H1 (cell line): ENCODE results near the gene CCDC12. TPM values are rescaled to one million over a fixed set of nuclear protein-coding genes. Genes with fewer than 3 reads are reported as not detected.

Experiments used
- CTCF ChIA-PET: fragments of 300-600 bp; sonication (Branson Sonifier 250); formaldehyde crosslinking; loops from one replicate; lab custom pipeline; 2021; ENCODE audit not compliant: partially characterized antibody; lab: Charles Lee
- POLR2A ChIA-PET: fragments of 300-600 bp; sonication (Branson Sonifier 250); formaldehyde crosslinking; loops from one replicate; lab custom pipeline; 2021; ENCODE audit warnings: inconsistent platforms; ENCODE audit not compliant: partially characterized antibody; lab: Charles Lee
- DNase-seq, 2 experiments: peaks; one replicate each; pipeline versions ENCODE4 v3.0.0 to v3.0.0-alpha.2; 2010 to 2022; ENCODE audit warnings: low spot score in 2 of 2, low read depth in 1 of 2, mixed read lengths in 1 of 2
- FAIRE-seq: peaks from 2 replicates; lab custom pipeline; 2011; peaks lifted over from hg19 to GRCh38; lab: Jason Lieb, UNC
- H2AFZ ChIP-seq: 2 replicates; pipeline ENCODE4 v1.8.1; 2012; ENCODE audit warnings: low read length, inconsistent platforms
- H2AK5ac ChIP-seq: 2 replicates; pipeline ENCODE4 v1.6.1; 2013; ENCODE audit warnings: low read depth, low read length
- H2BK120ac ChIP-seq: replicated peaks from 2 replicates; pipeline ENCODE3; 2013; ENCODE audit warnings: low read depth, low read length, inconsistent platforms
- H2BK12ac ChIP-seq: 2 replicates; pipeline ENCODE4 v1.6.1; 2013; ENCODE audit warnings: low read depth, low read length
- H2BK15ac ChIP-seq: 2 replicates; pipeline ENCODE4 v1.6.1; 2013; ENCODE audit warnings: low read length
- H2BK20ac ChIP-seq: 2 replicates; pipeline ENCODE4 v1.6.1; 2013; ENCODE audit warnings: low read length
- H2BK5ac ChIP-seq: 2 replicates; pipeline ENCODE4 v1.6.1; 2013; ENCODE audit warnings: low read depth, low read length
- H3K14ac ChIP-seq: 2 replicates; pipeline ENCODE4 v1.6.1; 2013; ENCODE audit warnings: inconsistent platforms; ENCODE audit not compliant: insufficient read length
- H3K18ac ChIP-seq: 2 replicates; pipeline ENCODE4 v1.6.1; 2013; ENCODE audit warnings: low read length; ENCODE audit errors: extremely low read depth
- H3K23ac ChIP-seq: 2 replicates; pipeline ENCODE4 v1.6.1; 2013; ENCODE audit warnings: inconsistent platforms; ENCODE audit not compliant: insufficient read length
- H3K23me2 ChIP-seq: 2 replicates; pipeline ENCODE4 v1.6.1; 2013; ENCODE audit warnings: low read depth, low read length
- H3K27ac ChIP-seq: 2 replicates; pipeline ENCODE4 v1.6.1; 2011; ENCODE audit warnings: low read depth, low read length, inconsistent platforms
- H3K27me3 ChIP-seq, 4 experiments: replicated peaks in 1 of 4; 1 replicate in 1 of 4; 2 replicates in 3 of 4; pipeline versions ENCODE4 v1.6.1 to v1.8.1; 2011 to 2013; ENCODE audit warnings: low read length in 3 of 4, mild to moderate bottlenecking in 3 of 4, inconsistent platforms in 2 of 4, mixed read lengths in 2 of 4, moderate library complexity in 1 of 4; ENCODE audit not compliant: control insufficient read depth in 3 of 4, insufficient read depth in 3 of 4; ENCODE audit errors: extremely low read depth in 1 of 4
- H3K36me3 ChIP-seq, 4 experiments: 2 replicates each; pipeline versions ENCODE4 v1.6.1 to v1.8.1; 2011 to 2013; ENCODE audit warnings: mild to moderate bottlenecking in 4 of 4, low read length in 3 of 4, moderate library complexity in 2 of 4, control low read depth in 1 of 4, inconsistent platforms in 1 of 4; ENCODE audit not compliant: insufficient read depth in 4 of 4, control insufficient read depth in 2 of 4
- H3K4ac ChIP-seq: replicated peaks from 2 replicates; pipeline ENCODE3; 2013; ENCODE audit warnings: low read length, low read depth, mixed read lengths, inconsistent platforms; ENCODE audit not compliant: insufficient read length
- H3K4me1 ChIP-seq, 4 experiments: replicated peaks in 1 of 4; 1 replicate in 1 of 4; 2 replicates in 3 of 4; pipeline versions ENCODE4 v1.6.1 to v1.8.1; 2011 to 2013; ENCODE audit warnings: low read length in 3 of 4, inconsistent platforms in 2 of 4, mixed read lengths in 1 of 4; ENCODE audit not compliant: insufficient read depth in 4 of 4, control insufficient read depth in 3 of 4
- H3K4me2 ChIP-seq, 2 experiments: 2 replicates each; pipeline versions ENCODE4 v1.6.1 to v1.8.1; 2011 to 2013; ENCODE audit warnings: low read depth in 2 of 2, low read length in 2 of 2, control low read depth in 1 of 2, inconsistent platforms in 1 of 2, mild to moderate bottlenecking in 1 of 2; ENCODE audit not compliant: insufficient read depth in 1 of 2
- H3K4me3 ChIP-seq, 4 experiments: fragments of 200-600, 300-600 bp in 1 of 4; sonication (generic), shearing (Covaris generic), sonication (Bioruptor Twin) in 1 of 4; 2 replicates each; pipeline versions ENCODE4 v1.5.1 to v1.8.1; 2011 to 2016; ENCODE audit warnings: low read length in 4 of 4, low read depth in 3 of 4, control low read depth in 2 of 4, inconsistent platforms in 2 of 4, mild to moderate bottlenecking in 2 of 4, mixed read lengths in 1 of 4, moderate library complexity in 1 of 4; ENCODE audit not compliant: insufficient read depth in 2 of 4; ENCODE audit errors: extremely low read depth in 1 of 4
- H3K56ac ChIP-seq: replicated peaks from 2 replicates; pipeline ENCODE3; 2013; ENCODE audit warnings: low read depth, mild to moderate bottlenecking, mixed read lengths, low read length, inconsistent platforms; ENCODE audit not compliant: insufficient read length
- H3K79me1 ChIP-seq: 2 replicates; pipeline ENCODE4 v1.6.1; 2013; ENCODE audit warnings: low read depth, low read length, control low read depth
- H3K79me2 ChIP-seq, 2 experiments: 2 replicates each; pipeline versions ENCODE4 v1.6.1 to v1.8.1; 2012 to 2013; ENCODE audit warnings: low read length in 2 of 2, mild to moderate bottlenecking in 2 of 2, inconsistent platforms in 1 of 2; ENCODE audit not compliant: insufficient read depth in 2 of 2, control insufficient read depth in 1 of 2
- H3K9ac ChIP-seq, 4 experiments: replicated peaks in 1 of 4; 1 replicate in 1 of 4; 2 replicates in 3 of 4; pipeline versions ENCODE4 v1.6.1 to v1.8.1; 2011 to 2013; ENCODE audit warnings: low read depth in 3 of 4, low read length in 3 of 4, control low read depth in 2 of 4, mild to moderate bottlenecking in 2 of 4, moderate library complexity in 2 of 4, inconsistent platforms in 1 of 4; ENCODE audit errors: extremely low read depth in 1 of 4
- H3K9me3 ChIP-seq, 2 experiments: 2 replicates each; pipeline versions ENCODE4 v1.6.1 to v1.8.1; 2012 to 2013; ENCODE audit warnings: mild to moderate bottlenecking in 2 of 2, moderate library complexity in 2 of 2, control low read depth in 1 of 2, inconsistent platforms in 1 of 2, low read depth in 1 of 2, low read length in 1 of 2, mixed read lengths in 1 of 2; ENCODE audit not compliant: insufficient read depth in 2 of 2
- H4K20me1 ChIP-seq, 2 experiments: replicated peaks in 1 of 2; 2 replicates each; pipeline versions ENCODE3 to v1.8.1; 2011 to 2013; ENCODE audit warnings: inconsistent platforms in 2 of 2, low read length in 2 of 2, mild to moderate bottlenecking in 1 of 2; ENCODE audit not compliant: insufficient read depth in 2 of 2, control insufficient read depth in 1 of 2
- H4K5ac ChIP-seq: 2 replicates; pipeline ENCODE4 v1.6.1; 2013; ENCODE audit warnings: low read length, low read depth, mixed read lengths, inconsistent platforms; ENCODE audit not compliant: insufficient read length
- H4K8ac ChIP-seq: 2 replicates; pipeline ENCODE4 v1.8.0; 2013; ENCODE audit warnings: mild to moderate bottlenecking, moderate library complexity, low read length, inconsistent platforms; ENCODE audit not compliant: insufficient read depth; ENCODE audit errors: extremely low read depth
- H4K91ac ChIP-seq: replicated peaks from 2 replicates; pipeline ENCODE3; 2013; ENCODE audit warnings: low read length, mixed read lengths, inconsistent platforms; ENCODE audit not compliant: insufficient read length
- CHD2 ChIP-seq: IDR thresholded peaks from 2 replicates; pipeline ENCODE4 v1.6.1; 2012; ENCODE audit warnings: low read length, improper control_type of control experiment
- EP300 ChIP-seq, 2 experiments: IDR thresholded peaks; 1 replicate in 1 of 2; 2 replicates in 1 of 2; pipeline ENCODE4 v1.6.1; 2011 to 2012; ENCODE audit warnings: low read depth in 2 of 2, low read length in 2 of 2, mild to moderate bottlenecking in 2 of 2, borderline replicate concordance in 1 of 2, inconsistent platforms in 1 of 2, moderate library complexity in 1 of 2
- JUN ChIP-seq: IDR thresholded peaks from 2 replicates; pipeline ENCODE4 v1.6.1; 2011; ENCODE audit warnings: low read depth, mild to moderate bottlenecking, improper control_type of control experiment, low read length
- JUND ChIP-seq: IDR thresholded peaks from 2 replicates; pipeline ENCODE4 v1.6.1; 2011; ENCODE audit warnings: mild to moderate bottlenecking, improper control_type of control experiment, low read length
- KDM4A ChIP-seq: IDR thresholded peaks from one replicate; pipeline ENCODE4 v1.7.1; 2012; ENCODE audit warnings: low read depth, mild to moderate bottlenecking, moderate library complexity, low read length, inconsistent platforms; ENCODE audit not compliant: severe bottlenecking
- KDM5A ChIP-seq: fragments of 200-600 bp; IDR thresholded peaks from 2 replicates; pipeline ENCODE4 v1.7.1; 2012; ENCODE audit warnings: mild to moderate bottlenecking, low read length, inconsistent platforms, mixed read lengths
- RAD21 ChIP-seq, 2 experiments: IDR thresholded peaks in 1 of 2; conservative IDR thresholded peaks in 1 of 2; 2 replicates each; pipeline ENCODE4 v1.6.1; 2011; ENCODE audit warnings: low read depth in 2 of 2, low read length in 2 of 2, improper control_type of control experiment in 1 of 2, inconsistent platforms in 1 of 2, mild to moderate bottlenecking in 1 of 2, moderate library complexity in 1 of 2
- SIN3A ChIP-seq, 2 experiments: IDR thresholded peaks in 1 of 2; conservative IDR thresholded peaks in 1 of 2; 2 replicates each; pipeline ENCODE4 v1.6.1; 2011 to 2012; ENCODE audit warnings: low read length in 2 of 2, improper control_type of control experiment in 1 of 2, low read depth in 1 of 2, mild to moderate bottlenecking in 1 of 2
- SP1 ChIP-seq: IDR thresholded peaks from 2 replicates; pipeline ENCODE4 v1.6.1; 2011; ENCODE audit warnings: low read depth, low read length
- SP2 ChIP-seq: IDR thresholded peaks from 2 replicates; pipeline ENCODE4 v1.6.1; 2012; ENCODE audit warnings: mild to moderate bottlenecking, low read length, inconsistent platforms
- TAF7 ChIP-seq: optimal IDR thresholded peaks from 2 replicates; pipeline ENCODE3; 2011; ENCODE audit warnings: low read depth, mild to moderate bottlenecking, inconsistent platforms, low read length, moderate library complexity, borderline replicate concordance
- TEAD4 ChIP-seq: IDR thresholded peaks from 2 replicates; pipeline ENCODE4 v1.6.1; 2012; ENCODE audit warnings: low read depth, low read length, inconsistent platforms, mixed read lengths
- WGBS, 2 experiments: shearing (Covaris generic) in 1 of 2; methylation state at CpG; one replicate each; pipeline versions ENCODE4 v1.1.6 to v1.1.7; 2013 to 2015; ENCODE audit warnings: low lambda C conversion rate in 2 of 2, mixed read lengths in 2 of 2, inconsistent platforms in 1 of 2, low coverage in 1 of 2, missing lambda C conversion rate in 1 of 2; ENCODE audit not compliant: insufficient replicate concordance in 2 of 2, insufficient coverage in 1 of 2, insufficient read length in 1 of 2; ENCODE audit errors: extremely low coverage in 1 of 2, missing lambda C conversion rate in 1 of 2; 5-methylcytosine and 5-hydroxymethylcytosine counted together
- polyA plus RNA-seq, 7 experiments: library from polyadenylated mRNA; depleted of rRNA in 3 of 7; stranded (reverse) in 5 of 7; unstranded in 2 of 7; fragments of >200 nt in 5 of 7; fragments of 200-250 nt in 2 of 7; gene quantifications; 1 replicate in 5 of 7; 2 replicates in 1 of 7; 4 replicates in 1 of 7; pipeline versions ENCODE4 v1.2.1 to v1.2.3, GENCODE V29; 2011 to 2013; ENCODE audit warnings: missing spikeins in 2 of 7, mixed read lengths in 2 of 7
- total RNA-seq: library from RNA; stranded (reverse); fragmentation: NEBNext Ultra II Directional; extraction: Animal tissue kit (Norgen Biotek cat#: 25700); gene quantifications from 2 replicates; pipeline ENCODE4 v1.2.1, GENCODE V29; 2021

Gene CCDC12
- total and polyA plus RNA-seq, 2 of the 8 experiments (the other 6 are each of a cell fraction or from before 2014, with no cell fraction given) = 29.5 to 41.3 TPM

- DNase-seq (no peak), FAIRE-seq (no peak)
- no peak overlapping the region for H3K4me3 ChIP-seq
- H3K79me1 ChIP-seq = peaks cover 21% of the 10 kb centered on the region
- POLR2A ChIA-PET = interaction anchor here (1.7 kb wide), 1 partner anchor 49 kb away, joined by 5 read pairs; no protein-coding TSS in a partner anchor
- peaks cover 0 to 51% of the 10 kb centered on the region in 2 experiments; a peak in 1 of 4 replicates for H3K79me2 ChIP-seq
- H4K8ac ChIP-seq = peak overlapping the region; percentile 30; the same call in 1 of the 2 replicates
- 91% methylated on average over 7 of the region's 7 CpGs; no CpG with 5 or more reads in 1 of the 2 experiments for WGBS, 2 experiments
- no peak overlapping the region for H3K23ac ChIP-seq
- peaks cover 4 to 14% (median 10%) of the 10 kb centered on the region in 4 experiments; a peak in 6 of 7 replicates for H3K4me1 ChIP-seq
- H2AFZ ChIP-seq = no peak overlapping the region
- H3K27me3 ChIP-seq = no peaks in the 10 kb centered on the region
- no peak overlapping the region for H3K27ac ChIP-seq
- H4K91ac ChIP-seq = no peak overlapping the region
- H3K9me3 ChIP-seq = no peaks in the 10 kb centered on the region
- H2BK120ac ChIP-seq = no peak overlapping the region
- no peaks in the 10 kb centered on the region for H3K23me2 ChIP-seq
- peaks cover 0 to 4% (median under 1%) of the 10 kb centered on the region in 4 experiments; a peak in 6 of 8 replicates for H3K36me3 ChIP-seq
- no peak overlapping the region for H3K14ac ChIP-seq
- no peak overlapping the region for H3K4ac ChIP-seq
- no peak overlapping the region for H3K4me2 ChIP-seq
- H2BK20ac ChIP-seq = no peak overlapping the region
- no peak overlapping the region for H2AK5ac ChIP-seq
- TF ChIP-seq SP1 (no peak), SIN3A (conservative IDR thresholded peaks at IDR 0.05 in 1 of 2, IDR thresholded peaks at IDR 0.05 in 1 of 2; ENCODE audit: low read depth in 1 of 2, low read length in 2 of 2) (no peak), JUND (no peak), CHD2 (no peak), RAD21 (IDR thresholded peaks at IDR 0.05 in 1 of 2, conservative IDR thresholded peaks at IDR 0.05 in 1 of 2; ENCODE audit: low read depth in 2 of 2, low read length in 2 of 2) (no peak; a peak in 1 of 4 replicates), KDM5A (no peak), TEAD4 (no peak), TAF7 (no peak), EP300 (IDR thresholded peaks at IDR 0.05; ENCODE audit: borderline replicate concordance in 1 of 2, low read depth in 2 of 2, low read length in 2 of 2) (no peak), KDM4A (no peak), JUN (no peak), SP2 (no peak)
- no peak overlapping the region for H3K56ac ChIP-seq
- H3K18ac ChIP-seq = no peak overlapping the region
- H2BK12ac ChIP-seq = no peak overlapping the region
- CTCF ChIA-PET = interaction anchor here (1.1 to 11.0 kb wide), 9 partner anchors 11 to 65 kb away, joined by 3 to 99 read pairs (median 5); no protein-coding TSS in a partner anchor
- H3K9ac ChIP-seq = no peak overlapping the region
- H4K5ac ChIP-seq = no peak overlapping the region
- no peak overlapping the region for H2BK15ac ChIP-seq
- peaks cover 14 to 27% of the 10 kb centered on the region in 2 experiments for H4K20me1 ChIP-seq
- H2BK5ac ChIP-seq = no peak overlapping the region
These were observed 43.9 kb downstream of the CCDC12 start for GRCh38 chr3:46932455-46933225.
